ENCODE data around the gene PRKCE. TPM values are rescaled to one million over a fixed set of nuclear protein-coding genes. Genes with fewer than 3 reads are reported as not detected.

Gene PRKCE
- total and polyA plus RNA-seq, 2 donors (not counting 3 experiments of a cell fraction or from before 2014, with no cell fraction given), result 27.9 to 33.9 TPM

DNA sequence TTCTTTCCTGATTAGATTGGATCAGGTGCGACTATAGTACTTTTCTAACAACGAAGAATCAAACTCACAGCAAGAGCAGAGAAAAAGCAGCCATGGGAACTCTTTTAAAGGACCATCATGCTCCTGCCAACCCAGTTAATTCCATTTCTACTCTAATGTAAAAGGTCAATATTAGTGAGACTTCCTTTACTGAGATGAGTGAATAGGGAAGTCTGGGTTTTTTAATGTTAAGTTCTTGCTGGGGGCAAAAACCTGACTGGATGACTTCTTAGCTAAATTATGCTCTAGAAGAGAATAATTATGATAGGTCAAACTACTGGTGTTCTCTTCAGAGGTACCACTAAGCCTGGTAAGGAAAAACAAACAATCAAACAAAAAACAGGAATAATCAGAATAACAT lies 48.9 kb upstream of the PRKCE start:
- POLR2A ChIA-PET, result no interaction called here
- Histone ChIP-seq H3K9me3 (replicated peaks; ENCODE audit: control insufficient read depth, insufficient read depth, low read length) (no peaks in the 10 kb centered on the region), H3K9ac (replicated peaks; ENCODE audit: extremely low read depth, insufficient read depth, low read length) (no peak overlapping the region), H3K27ac (ENCODE audit: insufficient read depth, low read depth, low read length) (no peak overlapping the region), H3K36me3 (ENCODE audit: control insufficient read depth in 2 of 2, extremely low read depth in 1 of 2, insufficient read depth in 2 of 2, low read length in 2 of 2) (peaks cover 3 to 14% of the 10 kb centered on the region in 2 experiments), H3K4me3 (replicated peaks in 1 of 3; ENCODE audit: insufficient read depth in 1 of 3, low read depth in 1 of 3, low read length in 3 of 3) (no peak overlapping the region), H3K27me3 (ENCODE audit: control insufficient read depth in 2 of 2, insufficient read depth in 2 of 2, low read length in 2 of 2) (no peaks in the 10 kb centered on the region), H3K9me1 (replicated peaks; ENCODE audit: control insufficient read depth, extremely low read depth, insufficient read depth, low read length) (no peaks in the 10 kb centered on the region), H3K79me2 (ENCODE audit: control insufficient read depth, insufficient read depth, low read length) (peaks cover 1% of the 10 kb centered on the region), H3K4me2 (ENCODE audit: insufficient read depth, low read length) (no peak overlapping the region), H4K20me1 (replicated peaks; ENCODE audit: control insufficient read depth, extremely low read depth, insufficient read depth, low read length) (no peaks in the 10 kb centered on the region), H3K4me1 (ENCODE audit: control insufficient read depth, extremely low read depth, insufficient read depth, low read length) (peaks cover 11% of the 10 kb centered on the region), H2AFZ (ENCODE audit: low read depth, low read length) (no peak overlapping the region)
- TF ChIP-seq MYC (IDR thresholded peaks at IDR 0.05; ENCODE audit: low read depth, low read length) (no peak), JUN (IDR thresholded peaks at IDR 0.05; ENCODE audit: borderline replicate concordance, insufficient read depth, insufficient read length, low read depth) (no peak), POLR2AphosphoS5 (IDR thresholded peaks at IDR 0.05; ENCODE audit: insufficient read depth, low read depth, low read length) (no peak), POLR2A (IDR thresholded peaks at IDR 0.05; ENCODE audit: low read depth, low read length) (no peak), EZH2 (IDR thresholded peaks at IDR 0.05; ENCODE audit: borderline replicate concordance, low read depth, low read length, severe bottlenecking) (no peak), GATA2 (IDR thresholded peaks at IDR 0.05; ENCODE audit: insufficient read depth, insufficient read length, low read depth, low read length) (no peak), FOS (IDR thresholded peaks at IDR 0.05; ENCODE audit: borderline replicate concordance, insufficient read depth, low read length) (no peak)
- TF ChIP-seq, protein P1, sequence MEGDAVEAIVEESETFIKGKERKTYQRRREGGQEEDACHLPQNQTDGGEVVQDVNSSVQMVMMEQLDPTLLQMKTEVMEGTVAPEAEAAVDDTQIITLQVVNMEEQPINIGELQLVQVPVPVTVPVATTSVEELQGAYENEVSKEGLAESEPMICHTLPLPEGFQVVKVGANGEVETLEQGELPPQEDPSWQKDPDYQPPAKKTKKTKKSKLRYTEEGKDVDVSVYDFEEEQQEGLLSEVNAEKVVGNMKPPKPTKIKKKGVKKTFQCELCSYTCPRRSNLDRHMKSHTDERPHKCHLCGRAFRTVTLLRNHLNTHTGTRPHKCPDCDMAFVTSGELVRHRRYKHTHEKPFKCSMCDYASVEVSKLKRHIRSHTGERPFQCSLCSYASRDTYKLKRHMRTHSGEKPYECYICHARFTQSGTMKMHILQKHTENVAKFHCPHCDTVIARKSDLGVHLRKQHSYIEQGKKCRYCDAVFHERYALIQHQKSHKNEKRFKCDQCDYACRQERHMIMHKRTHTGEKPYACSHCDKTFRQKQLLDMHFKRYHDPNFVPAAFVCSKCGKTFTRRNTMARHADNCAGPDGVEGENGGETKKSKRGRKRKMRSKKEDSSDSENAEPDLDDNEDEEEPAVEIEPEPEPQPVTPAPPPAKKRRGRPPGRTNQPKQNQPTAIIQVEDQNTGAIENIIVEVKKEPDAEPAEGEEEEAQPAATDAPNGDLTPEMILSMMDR (IDR thresholded peaks at IDR 0.05; ENCODE audit: extremely low read depth in 1 of 2, insufficient read depth in 1 of 2, low read depth in 1 of 2, low read length in 2 of 2), result no peak
- TF ChIP-seq, protein P2, sequence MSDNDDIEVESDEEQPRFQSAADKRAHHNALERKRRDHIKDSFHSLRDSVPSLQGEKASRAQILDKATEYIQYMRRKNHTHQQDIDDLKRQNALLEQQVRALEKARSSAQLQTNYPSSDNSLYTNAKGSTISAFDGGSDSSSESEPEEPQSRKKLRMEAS (IDR thresholded peaks at IDR 0.05; ENCODE audit: insufficient read depth, insufficient read length), result no peak
- FAIRE-seq, result no peak
- DNase-seq (ENCODE audit: low read depth, low spot score), result no peak
- intact Hi-C loops (cut with micrococcal nuclease), result no loop called here
- CTCF ChIA-PET, result interaction anchor here (1.8 to 3.3 kb wide), 2 partner anchors 8 to 17 kb away, joined by 4 to 9 read pairs; partner anchors contain the start of gene SRBD1
- dilution Hi-C loops (cut with MboI; ENCODE audit: extremely low pct_ligation_motif_present, low sequenced_read_pairs), result no loop called here
- no TSS peak for BruUV-seq (replicated peaks)
